Stimulated activated CD8-positive, alpha-beta memory T cell treated with anti-CD3 and anti-CD28 coated beads, Interleukin-7, amount 100 ng/mL, for 1 hour (primary cell): Measurements from ENCODE around the gene TLL1.

Source experiments
- DNase-seq, 2 donors: peaks; one replicate each; pipeline ENCODE4 v3.0.0-alpha.2; 2020; ENCODE audit warnings: low read depth in 2 of 2

Gene TLL1

DNA sequence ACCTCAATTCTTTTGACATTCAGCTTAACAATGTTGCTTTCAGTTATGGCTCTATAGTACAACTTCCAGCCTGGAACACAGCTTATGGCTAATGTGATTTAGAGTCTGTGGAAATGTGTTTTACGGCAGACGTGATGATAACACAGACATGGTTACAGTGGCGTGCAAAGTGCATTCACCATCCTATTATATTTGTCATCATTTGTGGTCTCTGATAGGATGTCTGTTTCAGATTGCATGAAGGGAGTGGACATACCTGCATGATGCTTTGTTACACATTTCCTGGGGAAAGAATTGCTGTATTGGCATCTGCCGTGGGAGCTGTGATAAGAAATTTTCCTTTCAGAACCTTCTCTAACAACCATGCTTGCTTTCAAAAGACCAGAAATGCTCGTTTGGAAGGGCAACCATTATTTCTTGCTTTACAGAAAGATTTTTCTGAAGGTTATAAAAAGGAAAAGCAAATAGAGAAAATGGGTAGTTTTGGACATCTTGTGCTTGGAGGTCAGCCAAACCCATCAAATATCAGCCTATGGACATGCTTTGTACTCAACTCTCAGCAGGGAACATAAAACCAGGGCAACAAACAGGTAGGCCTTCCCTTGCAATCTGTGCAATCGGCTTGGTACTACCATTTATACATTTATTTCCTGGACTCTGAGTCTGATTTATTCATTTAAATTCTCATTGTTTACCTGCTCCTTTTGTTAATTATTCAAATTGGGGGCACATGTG lies 273.9 kb downstream of the TLL1 start:
- DNase-seq: no peak
